Stimulated activated CD8-positive, alpha-beta memory T cell treated with anti-CD3 and anti-CD28 coated beads, Interleukin-4, amount 100 ng/mL, for 4 hours (primary cell): ENCODE results near the gene MZT2A.
"Not testable (repeated sequence)": the region's sequence is repeated elsewhere in the genome, so short reads cannot be mapped to it uniquely, and the experiment has no call there.

Experiments used
- DNase-seq, 2 donors: peaks; one replicate each; pipeline ENCODE4 v3.0.0-alpha.2; 2020; ENCODE audit warnings: low read depth in 2 of 2, low spot score in 1 of 2

Gene MZT2A

GRCh38 chr2:131454914-131455313 lies 37.3 kb downstream of the MZT2A start:
- not testable (repeated sequence) for DNase-seq

GRCh38 chr2:131451265-131451949 lies 40.8 kb downstream of the MZT2A start:
- DNase-seq = not testable (repeated sequence)

GRCh38 chr2:131447981-131448380 lies 44.2 kb downstream of the MZT2A start:
- not testable (repeated sequence) for DNase-seq

- no peak for DNase-seq
Measured at GRCh38 chr2:131445896-131446295, 46.3 kb downstream of the MZT2A start.

- not testable (repeated sequence) for DNase-seq
Measured at GRCh38 chr2:131445515-131445797, 46.7 kb downstream of the MZT2A start.

GRCh38 chr2:131444736-131445514 lies 47.3 kb downstream of the MZT2A start:
- DNase-seq = not testable (repeated sequence)

- DNase-seq = not testable (repeated sequence)
Measured at GRCh38 chr2:131440742-131441468, 51.3 kb downstream of the MZT2A start.
